GM15510 (cell line): Measurements from ENCODE around the gene SLC9A9.

Source experiments
- POLR2A ChIP-seq: IDR thresholded peaks from 3 replicates; pipeline ENCODE4 v1.6.1; 2011; ENCODE audit warnings: borderline replicate concordance; ENCODE audit not compliant: insufficient read length; ENCODE audit errors: extremely low read depth

Gene SLC9A9

DNA sequence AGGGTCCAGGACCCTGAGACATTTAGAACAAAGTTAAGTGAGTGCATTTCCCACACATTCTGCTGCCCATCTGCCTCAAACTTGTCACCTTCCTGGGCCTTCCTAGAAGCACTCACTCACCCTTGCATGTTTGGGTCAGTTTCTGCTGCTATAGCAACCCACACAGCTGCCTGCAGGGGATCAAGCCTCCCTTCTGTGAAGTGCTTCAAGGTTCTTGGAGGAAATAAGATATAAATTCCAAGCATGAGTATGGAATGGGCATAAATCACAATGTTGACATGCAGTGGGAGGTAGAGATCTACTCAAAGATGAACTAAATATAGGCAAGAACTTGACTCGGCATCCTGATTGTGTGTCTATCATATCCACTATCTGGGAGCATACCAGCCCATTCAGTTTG is 140.4 kb downstream of the SLC9A9 start:
- TF ChIP-seq POLR2A = no peak

DNA sequence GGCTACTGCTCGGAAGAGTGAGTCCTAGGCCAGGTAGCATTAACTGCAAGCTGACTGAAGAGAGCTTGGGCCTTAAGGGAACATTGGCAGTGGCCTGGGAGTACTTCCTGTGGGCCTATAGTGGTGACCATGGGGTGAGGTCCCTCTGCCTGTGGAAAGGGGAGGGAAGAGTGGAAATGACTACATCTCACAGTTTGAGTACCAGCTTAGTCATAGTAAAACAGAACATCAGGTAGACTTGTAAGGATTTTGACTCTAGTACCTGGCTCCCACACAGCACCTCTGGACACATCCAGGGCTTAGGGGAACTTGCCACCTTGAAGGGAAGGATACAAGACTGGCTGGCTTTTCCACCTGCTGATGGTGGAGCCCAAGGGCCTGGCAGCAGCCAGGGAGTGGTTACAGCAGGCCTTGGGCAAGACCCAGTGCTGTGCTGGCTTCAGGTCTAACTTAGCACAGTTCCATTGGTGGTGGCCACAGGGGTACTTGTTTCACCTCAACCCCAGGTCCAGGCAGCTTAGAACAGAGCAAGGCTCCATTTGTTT is 147.8 kb downstream of the SLC9A9 start:
- no peak for TF ChIP-seq POLR2A

GRCh38 chr3:143699424-143699823 is 148.8 kb downstream of the SLC9A9 start:
- TF ChIP-seq POLR2A = no peak

GRCh38 chr3:143698682-143699303 is 149.5 kb downstream of the SLC9A9 start:
- no peak for TF ChIP-seq POLR2A

DNA sequence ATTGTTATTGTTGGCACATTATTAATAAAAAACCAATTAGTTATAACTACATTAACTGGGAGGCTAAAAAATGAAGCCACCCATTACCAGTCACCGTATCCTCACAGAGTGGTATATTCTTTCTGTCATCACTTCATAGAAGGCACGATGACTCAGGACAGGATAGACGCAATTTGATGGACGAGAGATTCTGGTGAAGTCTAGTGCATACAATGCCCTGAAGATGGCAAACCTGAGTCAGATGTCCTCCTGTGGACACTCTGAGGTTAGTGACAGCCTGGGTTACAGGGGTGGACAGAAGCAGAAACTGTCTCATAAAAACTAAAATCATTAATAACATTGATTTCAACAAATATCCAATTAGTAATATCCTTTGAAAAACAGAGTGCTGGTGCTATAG is 150.3 kb downstream of the SLC9A9 start:
- no peak for TF ChIP-seq POLR2A

GRCh38 chr3:143693506-143693905 is 154.8 kb downstream of the SLC9A9 start:
- TF ChIP-seq POLR2A = no peak

GRCh38 chr3:143686638-143687197 is 161.6 kb downstream of the SLC9A9 start:
- TF ChIP-seq POLR2A = no peak

- TF ChIP-seq POLR2A = no peak
Measured at GRCh38 chr3:143685491-143685890, 162.8 kb downstream of the SLC9A9 start.

DNA sequence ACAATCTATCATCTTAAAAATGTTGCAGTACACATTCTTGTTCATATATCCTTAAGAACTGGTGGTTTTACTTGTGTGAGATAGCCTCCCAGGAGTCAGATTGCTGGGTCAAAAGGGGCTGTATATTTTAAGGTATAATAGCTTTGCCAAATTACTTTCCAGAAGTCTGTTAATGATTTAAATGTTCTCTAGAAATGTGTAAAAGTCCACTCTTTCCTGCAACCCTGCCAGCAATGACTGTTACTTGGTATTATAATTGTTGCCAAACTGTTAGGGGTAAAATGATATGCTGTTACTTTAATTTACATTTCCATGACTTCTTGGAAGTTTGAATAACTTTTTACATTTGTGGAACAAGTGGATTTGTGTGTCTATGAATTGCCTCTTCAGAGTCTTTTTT is 170.8 kb downstream of the SLC9A9 start:
- no peak for TF ChIP-seq POLR2A

- TF ChIP-seq POLR2A = no peak
Measured at GRCh38 chr3:143676747-143677146, 171.5 kb downstream of the SLC9A9 start.

GRCh38 chr3:143676021-143676420 is 172.2 kb downstream of the SLC9A9 start:
- no peak for TF ChIP-seq POLR2A

- TF ChIP-seq POLR2A = no peak
Measured at GRCh38 chr3:143674100-143674968, 173.9 kb downstream of the SLC9A9 start.

DNA sequence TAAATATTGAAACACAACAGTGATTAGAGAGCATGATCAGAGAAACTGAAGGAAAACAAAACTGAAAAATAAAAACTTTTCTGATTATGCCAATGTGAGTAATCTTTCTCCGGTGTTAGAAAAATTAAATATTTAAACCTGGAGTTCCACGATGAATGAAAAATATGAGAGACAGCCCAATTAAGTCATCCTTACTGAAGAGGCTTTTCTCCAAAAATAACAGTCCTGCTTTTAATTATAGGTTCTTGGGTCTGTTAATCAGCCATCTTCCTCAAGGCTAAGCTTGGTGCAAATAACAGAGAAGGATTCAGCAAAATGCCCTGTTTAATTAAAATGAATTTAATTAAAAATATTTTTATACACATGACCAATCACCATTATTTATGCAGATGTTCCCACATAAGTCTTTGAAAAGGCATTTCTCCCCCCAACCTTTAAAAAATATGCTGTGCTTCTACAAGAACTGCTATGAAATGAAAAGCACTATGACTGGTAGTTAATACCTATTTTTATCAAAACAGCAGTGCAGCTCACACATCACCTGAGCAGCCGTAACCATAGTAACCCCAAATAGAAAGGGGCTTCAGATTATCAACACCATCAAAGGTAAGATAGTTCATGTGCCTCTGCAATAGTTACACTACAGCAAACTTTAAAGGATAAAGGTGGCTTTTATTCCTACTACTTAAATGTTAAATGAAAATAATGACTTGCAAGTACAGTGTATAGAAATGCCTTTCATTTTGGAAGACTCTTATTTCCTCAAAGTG is 175.7 kb downstream of the SLC9A9 start:
- no peak for TF ChIP-seq POLR2A

- TF ChIP-seq POLR2A = no peak
Measured at GRCh38 chr3:143671626-143672025, 176.6 kb downstream of the SLC9A9 start.

DNA sequence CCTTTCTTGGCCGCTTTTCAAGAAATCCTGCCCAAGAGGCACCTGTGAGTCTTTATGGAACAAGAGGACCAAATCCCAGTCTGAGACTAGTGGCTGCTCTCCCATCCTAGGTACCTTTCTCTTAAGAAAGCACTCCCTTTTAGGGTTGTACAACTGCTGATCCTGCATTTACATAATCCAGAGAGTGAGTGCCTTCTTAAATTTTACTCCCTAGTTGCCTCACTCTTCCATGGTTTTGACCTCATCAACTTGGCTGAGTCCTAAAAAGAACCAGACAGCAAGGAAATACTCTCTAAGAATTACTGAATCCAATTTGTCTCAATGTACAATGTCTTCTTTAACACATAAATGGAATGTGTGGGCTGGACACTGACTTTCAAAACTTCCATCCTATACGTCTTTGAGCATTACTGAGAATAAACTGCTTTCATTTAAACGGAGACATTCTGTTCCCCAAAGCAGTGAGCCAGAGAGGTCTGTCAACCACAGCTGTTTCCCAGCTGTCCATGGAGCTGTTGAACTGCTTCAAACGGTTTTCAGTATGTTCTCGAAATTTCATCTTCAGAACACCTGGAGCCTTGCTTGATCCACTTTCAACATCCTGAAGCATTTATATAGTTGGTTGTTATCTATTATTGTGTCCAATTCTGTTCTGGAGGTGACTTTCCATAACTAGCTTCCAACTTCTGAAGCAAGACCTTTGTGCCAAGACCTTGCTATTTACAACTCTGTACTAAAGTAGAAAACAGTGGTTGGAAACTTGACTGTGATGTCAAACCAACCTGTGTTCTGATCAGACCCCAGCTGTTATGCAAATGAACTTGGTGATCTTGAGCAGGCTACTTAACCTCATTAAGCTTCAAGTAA is 179.1 kb downstream of the SLC9A9 start:
- TF ChIP-seq POLR2A = no peak

DNA sequence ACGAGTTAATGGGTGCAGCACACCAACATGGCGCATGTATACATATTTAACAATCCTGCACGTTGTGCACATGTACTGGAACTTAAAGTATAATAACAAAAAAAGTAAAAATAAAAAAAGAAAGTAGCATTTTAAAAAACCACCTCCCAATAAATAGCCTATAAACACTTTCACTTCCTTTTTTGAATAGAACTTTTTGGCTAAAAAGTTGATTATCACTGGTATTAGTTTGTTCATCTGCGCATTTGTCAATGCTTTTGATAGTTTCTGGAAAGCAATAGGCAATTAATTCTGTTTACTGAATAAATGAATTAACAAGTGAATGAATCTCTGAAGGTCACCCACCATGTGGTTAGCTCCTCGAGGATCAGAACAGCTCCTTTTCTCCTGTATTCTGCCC is 179.9 kb downstream of the SLC9A9 start:
- TF ChIP-seq POLR2A = no peak
